ENCODE measurements around the gene ZNF383.
"Not testable (repeated sequence)": the region's sequence is repeated elsewhere in the genome, so short reads cannot be mapped to it uniquely, and the experiment has no call there.

Gene ZNF383

GRCh38 chr19:37217775-37218591 is at the start of gene ZNF383:
TSS of gene ZNF383 (plus strand) at chr19:37218214. CDS start at chr19:37230454, 12,240 bp downstream.
- no peak for TF ChIP-seq ZFX (IDR thresholded peaks at IDR 0.05; ENCODE audit: borderline replicate concordance)
- peak within 1 kb of the TSS; percentile 85 for H3K27ac ChIP-seq

- TF ChIP-seq ZFX (IDR thresholded peaks at IDR 0.05; ENCODE audit: borderline replicate concordance) = no peak
- TF ChIP-seq CTCF (IDR thresholded peaks at IDR 0.05) = no peak
- H3K27ac ChIP-seq = 0 out of 2 replicates have a peak within 1 kb of the TSS, but pooled peaks have one; percentile 8
These were observed 45.3 kb upstream of the ZNF383 start, which contains the start of gene ZNF585A for GRCh38 chr19:37172368-37173366. TSS of gene ZNF585A (minus strand) at chr19:37172695. CDS start at chr19:37169910, 2,785 bp downstream.

GRCh38 chr19:37186071-37186470 is 31.9 kb upstream of the ZNF383 start:
- H3K27ac ChIP-seq = not testable (repeated sequence)

- not testable (repeated sequence) for H3K27ac ChIP-seq
These were observed 22.8 kb upstream of the ZNF383 start for GRCh38 chr19:37195248-37195647.

- H3K27ac ChIP-seq = not testable (repeated sequence)
These were observed 20.9 kb upstream of the ZNF383 start for GRCh38 chr19:37197115-37197514.

GRCh38 chr19:37197768-37198167 is 20.2 kb upstream of the ZNF383 start:
- no peak overlapping the region for H3K27ac ChIP-seq
- no peak for TF ChIP-seq CTCF (IDR thresholded peaks at IDR 0.05)
- no peak for TF ChIP-seq ZFX (IDR thresholded peaks at IDR 0.05; ENCODE audit: borderline replicate concordance)

GRCh38 chr19:37217480-37217774 is 587 bp upstream of the ZNF383 start:
- no peak for TF ChIP-seq ZFX (IDR thresholded peaks at IDR 0.05; ENCODE audit: borderline replicate concordance)
- no peak for TF ChIP-seq CTCF (IDR thresholded peaks at IDR 0.05)
- peak overlapping the region; percentile 85 for H3K27ac ChIP-seq

- peak overlapping the region; percentile 85 for H3K27ac ChIP-seq
These were observed 550 bp downstream of the ZNF383 start for GRCh38 chr19:37218592-37218935.

More at GRCh38 chr19:37218592-37218935, 550 bp downstream of the ZNF383 start:
- TF ChIP-seq CTCF (IDR thresholded peaks at IDR 0.05) = no peak
- no peak for TF ChIP-seq ZFX (IDR thresholded peaks at IDR 0.05; ENCODE audit: borderline replicate concordance)

All from 22Rv1 (cell line).